Measurements from ENCODE around the gene SDK1.

- TF ChIP-seq CTCF (IDR thresholded peaks at IDR 0.05; ENCODE audit: extremely low read depth in 1 of 2, insufficient read depth in 1 of 2, low read depth in 1 of 2, low read length in 2 of 2) (no peak), MAX (IDR thresholded peaks at IDR 0.05; ENCODE audit: insufficient read depth, insufficient read length) (no peak), POLR2A (IDR thresholded peaks at IDR 0.05; ENCODE audit: low read depth, low read length) (no peak), EZH2 (IDR thresholded peaks at IDR 0.05; ENCODE audit: borderline replicate concordance, low read depth, low read length, severe bottlenecking) (no peak), POLR2AphosphoS5 (IDR thresholded peaks at IDR 0.05; ENCODE audit: insufficient read depth, low read depth, low read length) (no peak), JUN (IDR thresholded peaks at IDR 0.05; ENCODE audit: borderline replicate concordance, insufficient read depth, insufficient read length, low read depth) (no peak), GATA2 (IDR thresholded peaks at IDR 0.05; ENCODE audit: insufficient read depth, insufficient read length, low read depth, low read length) (no peak), MYC (IDR thresholded peaks at IDR 0.05; ENCODE audit: low read depth, low read length) (no peak)
Observed at GRCh38 chr7:4024806-4025205, 723.8 kb downstream of the SDK1 start.

Data from endothelial cell of umbilical vein (primary cell).